Heart left ventricle (tissue), 16 donors: ENCODE results near the gene CNTNAP5. TPM values are rescaled to one million over a fixed set of nuclear protein-coding genes. Genes with fewer than 3 reads are reported as not detected.

ENCODE experiments used
- ATAC-seq, 4 donors: fragments of 200-7000 bp; cut with Tn5 transposase; one replicate each; pipeline ENCODE4 v1.9.1; 2020 to 2022; ENCODE audit warnings: moderate library complexity in 4 of 4, mild to moderate bottlenecking in 3 of 4, moderate number of reproducible peaks in 1 of 4
- DNase-seq, 5 donors: peaks; one replicate each; pipeline ENCODE4 v3.0.0-alpha.2; 2020
- H3K27ac ChIP-seq, 12 donors: fragments of 200-600 bp; sonication (generic) in 4 of 12; one replicate each; pipeline versions ENCODE4 v1.5.0 to v1.8.0; 2016 to 2022; ENCODE audit warnings: mild to moderate bottlenecking in 2 of 12
- H3K27me3 ChIP-seq, 9 donors: fragments of 200-600 bp; sonication (generic) in 2 of 9; one replicate each; pipeline versions ENCODE4 v1.5.1 to v1.8.0; 2016 to 2022; ENCODE audit warnings: mild to moderate bottlenecking in 3 of 9
- H3K36me3 ChIP-seq, 9 donors: fragments of 200-600 bp; sonication (generic) in 2 of 9; one replicate each; pipeline versions ENCODE4 v1.5.0 to v1.8.0; 2018 to 2022; ENCODE audit warnings: mild to moderate bottlenecking in 2 of 9
- H3K4me1 ChIP-seq, 12 donors: fragments of 200-600 bp; sonication (generic) in 4 of 12; one replicate each; pipeline versions ENCODE4 v1.5.0 to v1.8.0; 2016 to 2022; ENCODE audit warnings: mild to moderate bottlenecking in 3 of 12
- H3K4me3 ChIP-seq, 12 donors: fragments of 200-600 bp; sonication (generic) in 4 of 12; one replicate each; pipeline versions ENCODE4 v1.5.0 to v1.8.0; 2017 to 2022; ENCODE audit warnings: mild to moderate bottlenecking in 9 of 12, moderate library complexity in 4 of 12
- H3K9me3 ChIP-seq, 12 donors: fragments of 200-600 bp; sonication (generic) in 4 of 12; one replicate each; pipeline versions ENCODE4 v1.5.0 to v1.8.0; 2016 to 2022; ENCODE audit warnings: mild to moderate bottlenecking in 1 of 12
- CTCF ChIP-seq, 12 donors: fragments of 200-600 bp; sonication (generic) in 4 of 12; IDR thresholded peaks; one replicate each; pipeline versions ENCODE4 v1.5.0 to v1.8.0; 2018 to 2022; ENCODE audit warnings: antibody characterized with exemption in 12 of 12, mild to moderate bottlenecking in 5 of 12
- POLR2A ChIP-seq, 2 donors: fragments of 450-650 bp; IDR thresholded peaks; one replicate each; pipeline ENCODE4 v1.6.1; 2017; ENCODE audit warnings: antibody characterized with exemption in 2 of 2, mild to moderate bottlenecking in 2 of 2, moderate library complexity in 2 of 2
- WGBS, 4 donors: extraction: QIAGEN DNeasy Blood & Tissue Kit in 2 of 4; methylation state at CpG; one replicate each; pipeline versions ENCODE4 v1.1.5 to v1.1.7; 2013 to 2018; 5-methylcytosine and 5-hydroxymethylcytosine counted together
- intact Hi-C, 10 donors: fragments of 100-400 bp; cut with DNase I; formaldehyde crosslinking; loops; one replicate each; pipeline versions ENCODE4 v1.11.1 to v1.14.2; 2022
- polyA plus RNA-seq, 2 donors: library from polyadenylated mRNA; stranded (reverse); fragments of 200-250 nt; gene quantifications; one replicate each; pipeline ENCODE4 v1.2.3, GENCODE V29; 2013
- total RNA-seq, 9 donors: library from RNA; depleted of rRNA in 2 of 9; stranded (reverse); fragments of >200 nt in 2 of 9; fragmentation: NEBNext Ultra II Directional in 3 of 9; extraction: Animal tissue kit (Norgen Biotek cat#: 25700) in 3 of 9; gene quantifications; one replicate each; pipeline versions ENCODE4 v1.1.0 to v1.2.4, GENCODE V29; 2016 to 2023
- donor health status: ischemic (EF 13 %, LVEDD 7.1; RV severe dilation, severe dysfunction).
- donor health status: healthy with polysubstance abuse.
- donor health status: DM: no; HTN: yes; CAD: no.
- donor health status: DM: no; HTN: no; CAD: no.
- donor health status: ischemic (EF 25% LVEDD 6.9; RV normal size, moderate dysfunction).
- donor health status: ischemic (EF 25% LVEDD 5.7; RV mildly dilated, moderate dysfunction).
- donor health status: healthy.
- donor health status: DM: yes; HTN: yes; CAD: no.
- donor health status: ischemic (EF 35%, LVEDD 5.7; RV mildly dilated, moderate dysfunction).
- donor health status: nonischemic (EF 11% LVEDD 7.7; RV severe dilation, severe dysfunction).
- donor health status: DM: yes; HTN: yes; CAD: no.
- donor health status: PGD.
- donor health status: ischemic (EF 29% LVEDD 5.4; RV normal size, mild dysfunction).
- donor health status: nonischemic (EF 23%, LVEDD 6.1; RV moderate dilation, normal function).

CNTNAP5 gene
- total and polyA plus RNA-seq, 11 donors = not detected

- Histone ChIP-seq H3K27ac (no peak overlapping the region), H3K9me3 (no peaks in the 10 kb centered on the region), H3K36me3 (no peaks in the 10 kb centered on the region), H3K27me3 (no peaks in the 10 kb centered on the region), H3K4me1 (no peaks in the 10 kb centered on the region), H3K4me3 (no peak overlapping the region)
- TF ChIP-seq POLR2A (IDR thresholded peaks at IDR 0.05) (no peak), CTCF (IDR thresholded peaks at IDR 0.05) (no peak)
- no peak for DNase-seq
- ATAC-seq = no peak
- WGBS, 4 donors = 81 to 86% (median 85%) methylated on average over 5 of the region's 5 CpGs
- intact Hi-C loops = no loop called here
Observed at GRCh38 chr2:124921191-124921590, 896.1 kb downstream of the CNTNAP5 start.

- Histone ChIP-seq H3K4me3 (no peak overlapping the region), H3K27ac (no peak overlapping the region), H3K9me3 (peaks cover 0 to 3% (median 0%) of the 10 kb centered on the region in 12 donors), H3K4me1 (no peaks in the 10 kb centered on the region), H3K27me3 (no peaks in the 10 kb centered on the region), H3K36me3 (no peaks in the 10 kb centered on the region)
- 92 to 95% (median 94%) methylated on average over 3 of the region's 3 CpGs for WGBS, 4 donors
- intact Hi-C loops = no loop called here
- ATAC-seq (no peak), DNase-seq (no peak)
- TF ChIP-seq CTCF (IDR thresholded peaks at IDR 0.05) (no peak), POLR2A (IDR thresholded peaks at IDR 0.05) (no peak)
Observed at GRCh38 chr2:124923097-124923496, 898.0 kb downstream of the CNTNAP5 start.

GRCh38 chr2:124933883-124934282 is 908.8 kb downstream of the CNTNAP5 start:
- no peak for ATAC-seq

GRCh38 chr2:124953921-124954320 is 928.8 kb downstream of the CNTNAP5 start:
- Histone ChIP-seq H3K4me1 (no peaks in the 10 kb centered on the region), H3K4me3 (no peak overlapping the region), H3K27ac (no peak overlapping the region), H3K27me3 (no peaks in the 10 kb centered on the region), H3K36me3 (no peaks in the 10 kb centered on the region), H3K9me3 (no peaks in the 10 kb centered on the region)
- DNase-seq (no peak), ATAC-seq (no peak)
- 78 to 89% (median 86%) methylated on average over 2 of the region's 2 CpGs for WGBS, 4 donors
- no peak for TF ChIP-seq POLR2A (IDR thresholded peaks at IDR 0.05)
- TF ChIP-seq CTCF (IDR thresholded peaks at IDR 0.05) = no peak
- intact Hi-C loops = no loop called here

More at GRCh38 chr2:124933883-124934282, 908.8 kb downstream of the CNTNAP5 start:
- Histone ChIP-seq H3K36me3 (no peaks in the 10 kb centered on the region), H3K4me1 (no peaks in the 10 kb centered on the region), H3K9me3 (no peaks in the 10 kb centered on the region), H3K27me3 (no peaks in the 10 kb centered on the region), H3K27ac (no peak overlapping the region), H3K4me3 (no peak overlapping the region)
- TF ChIP-seq POLR2A (IDR thresholded peaks at IDR 0.05) = no peak
- no peak for TF ChIP-seq CTCF (IDR thresholded peaks at IDR 0.05)
- intact Hi-C loops = no loop called here
- DNase-seq = no peak
- WGBS, 4 donors = 61 to 74% (median 68%) methylated on average over 1 of the region's 1 CpG
